SK-N-SH (cell line): ENCODE data around the gene LLGL1. TPM values are rescaled to one million over a fixed set of nuclear protein-coding genes. Genes with fewer than 3 reads are reported as not detected.

Source experiments
- CTCF ChIA-PET: fragments of 300-600, 350-600 bp; formaldehyde crosslinking; extraction: SDS; loops from one replicate; lab custom pipeline; 2021; lab: Yijun Ruan, JAX
- POLR2A ChIA-PET: fragments of 350-600 bp; sonication (Branson Sonifier 250); formaldehyde crosslinking; extraction: SDS; loops from one replicate; lab custom pipeline; 2020; ENCODE audit warnings: antibody characterized with exemption, inconsistent platforms; lab: Yijun Ruan, JAX
- DNase-seq: peaks from one replicate; pipeline ENCODE4 v3.0.0; 2012
- H2AFZ ChIP-seq: fragments of 200-600 bp; sonication (generic); 2 replicates; pipeline ENCODE4 v1.8.1; 2016; ENCODE audit warnings: antibody characterized with exemption, mild to moderate bottlenecking, low read depth
- H3F3A ChIP-seq: fragments of 200-600 bp; sonication (generic); replicated peaks from 2 replicates; pipeline ENCODE3; 2016; ENCODE audit warnings: antibody characterized with exemption, mild to moderate bottlenecking; ENCODE audit not compliant: insufficient read depth
- H3K27ac ChIP-seq, 2 experiments: fragments of 200-500 bp in 1 of 2; fragments of 200-600 bp in 1 of 2; sonication (Bioruptor generic) in 1 of 2; sonication (generic), shearing (Covaris generic) in 1 of 2; 2 replicates each; pipeline versions ENCODE4 v1.5.1 to v1.6.1; 2014 to 2016; ENCODE audit warnings: low read depth in 2 of 2, inconsistent platforms in 1 of 2, low read length in 1 of 2, mild to moderate bottlenecking in 1 of 2, mixed read lengths in 1 of 2
- H3K27me3 ChIP-seq: fragments of 200-600 bp; sonication (generic), shearing (Covaris generic); 2 replicates; pipeline ENCODE4 v1.6.1; 2016; ENCODE audit warnings: mixed run types; ENCODE audit not compliant: insufficient read depth
- H3K36me3 ChIP-seq, 2 experiments: fragments of 200-500 bp in 1 of 2; fragments of 200-600 bp in 1 of 2; sonication (Bioruptor generic) in 1 of 2; sonication (generic) in 1 of 2; replicated peaks in 1 of 2; 2 replicates each; pipeline versions ENCODE3 to v1.5.1; 2014 to 2016; ENCODE audit warnings: low read length in 1 of 2, mild to moderate bottlenecking in 1 of 2; ENCODE audit not compliant: insufficient read depth in 2 of 2, control insufficient read depth in 1 of 2
- H3K4me1 ChIP-seq, 2 experiments: fragments of 200-500 bp in 1 of 2; fragments of 200-600 bp in 1 of 2; sonication (Bioruptor generic) in 1 of 2; sonication (generic), shearing (Covaris generic) in 1 of 2; 2 replicates each; pipeline versions ENCODE4 v1.5.1 to v1.6.1; 2014 to 2016; ENCODE audit warnings: low read depth in 1 of 2, low read length in 1 of 2, mixed run types in 1 of 2; ENCODE audit not compliant: insufficient read depth in 2 of 2, control insufficient read depth in 1 of 2
- H3K4me2 ChIP-seq: fragments of 200-600 bp; sonication (generic), shearing (Covaris generic); 2 replicates; pipeline ENCODE4 v1.6.1; 2017; ENCODE audit warnings: mixed run types
- H3K4me3 ChIP-seq, 2 experiments: fragments of 200-500 bp in 1 of 2; fragments of 200-600 bp in 1 of 2; sonication (Bioruptor generic) in 1 of 2; sonication (generic), shearing (Covaris generic) in 1 of 2; 2 replicates each; pipeline versions ENCODE4 v1.5.1 to v1.8.1; 2014 to 2016; ENCODE audit warnings: low read depth in 2 of 2, inconsistent platforms in 1 of 2, low read length in 1 of 2, mild to moderate bottlenecking in 1 of 2, mixed read lengths in 1 of 2, moderate library complexity in 1 of 2
- H3K79me2 ChIP-seq: fragments of 200-600 bp; sonication (generic); 2 replicates; pipeline ENCODE4 v1.8.1; 2017; ENCODE audit warnings: mild to moderate bottlenecking; ENCODE audit not compliant: insufficient read depth
- H3K9ac ChIP-seq: fragments of 200-600 bp; sonication (generic); 2 replicates; pipeline ENCODE4 v1.6.1; 2017; ENCODE audit warnings: mixed run types
- H3K9me2 ChIP-seq: fragments of 200-600 bp; sonication (generic); 2 replicates; pipeline ENCODE4 v1.6.1; 2017; ENCODE audit warnings: mixed run types
- H3K9me3 ChIP-seq: fragments of 200-600 bp; sonication (generic); 2 replicates; pipeline ENCODE4 v1.6.1; 2017; ENCODE audit warnings: mixed run types, mild to moderate bottlenecking, moderate library complexity
- H4K20me1 ChIP-seq: fragments of 200-600 bp; sonication (generic); 2 replicates; pipeline ENCODE4 v1.6.1; 2017; ENCODE audit warnings: mild to moderate bottlenecking, mixed run types; ENCODE audit not compliant: insufficient read depth
- CHD2 ChIP-seq: fragments of 150-350 bp; IDR thresholded peaks from 2 replicates; pipeline ENCODE4 v1.6.1; 2018; ENCODE audit warnings: low read length; ENCODE audit not compliant: partially characterized antibody
- FOSL2 ChIP-seq: IDR thresholded peaks from 2 replicates; pipeline ENCODE4 v1.4.0; 2012; ENCODE audit warnings: low read depth, mild to moderate bottlenecking, moderate library complexity, borderline replicate concordance
- FOXM1 ChIP-seq: IDR thresholded peaks from 2 replicates; pipeline ENCODE4 v1.4.0; 2012; ENCODE audit warnings: low read depth, mild to moderate bottlenecking
- GABPA ChIP-seq: IDR thresholded peaks from 2 replicates; pipeline ENCODE4 v1.4.0; 2012; ENCODE audit warnings: low read depth, mild to moderate bottlenecking
- MEF2A ChIP-seq: IDR thresholded peaks from 2 replicates; pipeline ENCODE4 v1.4.0; 2012; ENCODE audit warnings: low read depth, borderline replicate concordance
- POLR2AphosphoS5 ChIP-seq: IDR thresholded peaks from 2 replicates; pipeline ENCODE4 v1.6.1; 2012; ENCODE audit warnings: low read depth, low read length
- RAD21 ChIP-seq: IDR thresholded peaks from 2 replicates; pipeline ENCODE4 v1.6.1; 2012; ENCODE audit warnings: mild to moderate bottlenecking, low read length
- RCOR1 ChIP-seq: fragments of 150-350 bp; IDR thresholded peaks from 2 replicates; pipeline ENCODE4 v1.6.1; 2017; ENCODE audit warnings: antibody characterized with exemption, low read length
- RFX5 ChIP-seq: IDR thresholded peaks from 2 replicates; pipeline ENCODE4 v1.6.1; 2012; ENCODE audit warnings: mild to moderate bottlenecking, improper control_type of control experiment, low read length
- RXRA ChIP-seq: IDR thresholded peaks from 2 replicates; pipeline ENCODE4 v1.4.0; 2012; ENCODE audit warnings: low read depth, mild to moderate bottlenecking, borderline replicate concordance
- SIN3A ChIP-seq: IDR thresholded peaks from 2 replicates; pipeline ENCODE4 v1.6.1; 2012; ENCODE audit warnings: low read depth, mild to moderate bottlenecking, low read length, moderate library complexity, borderline replicate concordance
- SMC3 ChIP-seq: IDR thresholded peaks from 2 replicates; pipeline ENCODE4 v1.6.1; 2012; ENCODE audit warnings: low read depth, low read length, improper control_type of control experiment
- TAF1 ChIP-seq: IDR thresholded peaks from 2 replicates; pipeline ENCODE4 v1.6.1; 2012; ENCODE audit warnings: low read depth, mild to moderate bottlenecking, low read length, moderate library complexity, borderline replicate concordance
- TCF12 ChIP-seq: IDR thresholded peaks from 2 replicates; pipeline ENCODE4 v1.4.0; 2012
- YY1 ChIP-seq: IDR thresholded peaks from 2 replicates; pipeline ENCODE4 v1.4.0; 2012; ENCODE audit warnings: low read depth, mild to moderate bottlenecking
- WGBS: methylation state at CpG from one replicate; pipeline ENCODE4 v1.1.6; 2017; ENCODE audit warnings: low lambda C conversion rate; 5-methylcytosine and 5-hydroxymethylcytosine counted together
- polyA plus RNA-seq, 3 experiments: library from polyadenylated mRNA; depleted of rRNA; stranded (reverse); fragments of >200 nt; gene quantifications; 2 replicates each; pipeline ENCODE4 v1.2.3, GENCODE V29; 2012
- TF ChIP-seq, protein P1 (sequence below): IDR thresholded peaks from 2 replicates; pipeline ENCODE4 v1.4.0; 2012; ENCODE audit warnings: low read depth
- TF ChIP-seq, protein P2 (sequence below): IDR thresholded peaks from 2 replicates; pipeline ENCODE4 v1.6.1; 2012; ENCODE audit warnings: mild to moderate bottlenecking, low read depth, low read length, moderate library complexity
- TF ChIP-seq, protein P3 (sequence below): fragments of 150-350 bp; IDR thresholded peaks from 2 replicates; pipeline ENCODE4 v1.6.1; 2017; ENCODE audit warnings: antibody characterized with exemption, low read length, low read depth, borderline replicate concordance
- TF ChIP-seq, protein P4 (sequence below): IDR thresholded peaks from 2 replicates; pipeline ENCODE4; 2012

LLGL1 gene
- polyA plus RNA-seq, 1 of the 3 experiments (the other 2 are of a cell fraction): 31.4 TPM

DNA sequence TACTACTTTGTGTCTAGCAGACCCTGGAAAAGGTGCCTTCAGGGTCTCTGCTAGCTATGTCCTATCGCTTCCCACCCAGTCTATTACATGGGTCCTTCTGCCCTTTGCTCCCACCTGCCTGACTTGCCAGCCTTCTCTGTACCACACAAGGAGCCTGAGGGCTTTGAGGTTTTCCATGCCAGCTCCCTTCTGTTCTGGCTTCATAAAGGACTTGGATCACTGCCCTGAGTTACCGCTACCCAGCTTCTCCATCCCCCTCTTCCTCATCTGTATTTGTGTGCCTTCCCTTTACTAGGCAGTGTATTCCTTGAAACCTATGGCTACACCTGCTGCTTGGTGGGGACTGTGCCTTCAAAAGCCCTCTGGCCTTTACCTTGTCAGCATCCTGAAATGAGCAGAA lies 19.6 kb upstream of the LLGL1 start:
- H2AFZ ChIP-seq: no peak overlapping the region
- no peaks in the 10 kb centered on the region for H3K27me3 ChIP-seq
- H3K9me2 ChIP-seq: no peaks in the 10 kb centered on the region
- H3K27ac ChIP-seq: no peak overlapping the region; a peak in 1 of 4 replicates
- no peaks in the 10 kb centered on the region for H3K9me3 ChIP-seq
- H3K4me1 ChIP-seq: peaks cover 0 to 9% of the 10 kb centered on the region in 2 experiments; a peak in 1 of 4 replicates
- H3K36me3 ChIP-seq: peaks cover 19 to 44% of the 10 kb centered on the region in 2 experiments
- peaks cover 51% of the 10 kb centered on the region for H3K79me2 ChIP-seq
- CTCF ChIA-PET: interaction anchor here (1.3 to 6.4 kb wide), 3 partner anchors 12 to 63 kb away, joined by 4 to 41 read pairs (median 8); no protein-coding TSS in a partner anchor
- H3K9ac ChIP-seq: no peak overlapping the region
- POLR2A ChIA-PET: no interaction called here
- 92% methylated on average over 2 of the region's 2 CpGs for WGBS
- H3K4me3 ChIP-seq: no peak overlapping the region
- TF ChIP-seq SMC3: no peak
- TF ChIP-seq RXRA: no peak
- TF ChIP-seq SIN3A: no peak
- TF ChIP-seq TCF12: no peak
- no peak for TF ChIP-seq RFX5
- TF ChIP-seq YY1: no peak
- no peak for TF ChIP-seq TAF1
- TF ChIP-seq, protein P1, sequence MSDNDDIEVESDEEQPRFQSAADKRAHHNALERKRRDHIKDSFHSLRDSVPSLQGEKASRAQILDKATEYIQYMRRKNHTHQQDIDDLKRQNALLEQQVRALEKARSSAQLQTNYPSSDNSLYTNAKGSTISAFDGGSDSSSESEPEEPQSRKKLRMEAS: no peak
- no peak for TF ChIP-seq CHD2
- H3F3A ChIP-seq: no peaks in the 10 kb centered on the region
- peaks cover 48% of the 10 kb centered on the region for H4K20me1 ChIP-seq
- no peak overlapping the region for H3K4me2 ChIP-seq
- no peak for DNase-seq

DNA sequence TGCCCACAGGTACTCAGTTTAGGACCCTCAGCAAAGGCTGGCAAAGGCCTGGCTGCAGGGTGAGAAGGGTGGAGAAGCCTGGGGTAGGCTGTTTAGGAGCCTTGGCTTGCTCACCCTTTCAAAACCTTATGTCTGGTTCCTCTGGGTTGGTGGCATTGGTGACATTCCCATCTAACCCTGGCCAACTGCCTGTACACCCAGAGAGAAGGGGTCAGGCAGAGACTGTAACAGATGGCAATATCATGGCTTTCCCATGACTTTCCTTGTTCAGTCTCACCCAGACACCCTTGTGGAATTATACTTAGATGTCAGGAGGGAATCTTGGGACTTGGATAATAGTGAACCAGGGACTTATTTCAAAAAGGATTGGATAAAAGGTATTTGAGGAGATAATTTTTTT lies 18.5 kb upstream of the LLGL1 start:
- CTCF ChIA-PET: interaction anchor here (2.2 to 6.4 kb wide), 2 partner anchors 11 to 15 kb away, joined by 8 to 41 read pairs; no protein-coding TSS in a partner anchor
- TF ChIP-seq FOXM1 (no peak), POLR2AphosphoS5 (no peak), RCOR1 (no peak), SMC3 (no peak), GABPA (no peak), RAD21 (no peak), FOSL2 (no peak), MEF2A (no peak), CHD2 (no peak)
- TF ChIP-seq, protein P2, sequence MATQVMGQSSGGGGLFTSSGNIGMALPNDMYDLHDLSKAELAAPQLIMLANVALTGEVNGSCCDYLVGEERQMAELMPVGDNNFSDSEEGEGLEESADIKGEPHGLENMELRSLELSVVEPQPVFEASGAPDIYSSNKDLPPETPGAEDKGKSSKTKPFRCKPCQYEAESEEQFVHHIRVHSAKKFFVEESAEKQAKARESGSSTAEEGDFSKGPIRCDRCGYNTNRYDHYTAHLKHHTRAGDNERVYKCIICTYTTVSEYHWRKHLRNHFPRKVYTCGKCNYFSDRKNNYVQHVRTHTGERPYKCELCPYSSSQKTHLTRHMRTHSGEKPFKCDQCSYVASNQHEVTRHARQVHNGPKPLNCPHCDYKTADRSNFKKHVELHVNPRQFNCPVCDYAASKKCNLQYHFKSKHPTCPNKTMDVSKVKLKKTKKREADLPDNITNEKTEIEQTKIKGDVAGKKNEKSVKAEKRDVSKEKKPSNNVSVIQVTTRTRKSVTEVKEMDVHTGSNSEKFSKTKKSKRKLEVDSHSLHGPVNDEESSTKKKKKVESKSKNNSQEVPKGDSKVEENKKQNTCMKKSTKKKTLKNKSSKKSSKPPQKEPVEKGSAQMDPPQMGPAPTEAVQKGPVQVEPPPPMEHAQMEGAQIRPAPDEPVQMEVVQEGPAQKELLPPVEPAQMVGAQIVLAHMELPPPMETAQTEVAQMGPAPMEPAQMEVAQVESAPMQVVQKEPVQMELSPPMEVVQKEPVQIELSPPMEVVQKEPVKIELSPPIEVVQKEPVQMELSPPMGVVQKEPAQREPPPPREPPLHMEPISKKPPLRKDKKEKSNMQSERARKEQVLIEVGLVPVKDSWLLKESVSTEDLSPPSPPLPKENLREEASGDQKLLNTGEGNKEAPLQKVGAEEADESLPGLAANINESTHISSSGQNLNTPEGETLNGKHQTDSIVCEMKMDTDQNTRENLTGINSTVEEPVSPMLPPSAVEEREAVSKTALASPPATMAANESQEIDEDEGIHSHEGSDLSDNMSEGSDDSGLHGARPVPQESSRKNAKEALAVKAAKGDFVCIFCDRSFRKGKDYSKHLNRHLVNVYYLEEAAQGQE: no peak
- TF ChIP-seq, protein P3, sequence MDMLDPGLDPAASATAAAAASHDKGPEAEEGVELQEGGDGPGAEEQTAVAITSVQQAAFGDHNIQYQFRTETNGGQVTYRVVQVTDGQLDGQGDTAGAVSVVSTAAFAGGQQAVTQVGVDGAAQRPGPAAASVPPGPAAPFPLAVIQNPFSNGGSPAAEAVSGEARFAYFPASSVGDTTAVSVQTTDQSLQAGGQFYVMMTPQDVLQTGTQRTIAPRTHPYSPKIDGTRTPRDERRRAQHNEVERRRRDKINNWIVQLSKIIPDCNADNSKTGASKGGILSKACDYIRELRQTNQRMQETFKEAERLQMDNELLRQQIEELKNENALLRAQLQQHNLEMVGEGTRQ: no peak
- TF ChIP-seq, protein P4, sequence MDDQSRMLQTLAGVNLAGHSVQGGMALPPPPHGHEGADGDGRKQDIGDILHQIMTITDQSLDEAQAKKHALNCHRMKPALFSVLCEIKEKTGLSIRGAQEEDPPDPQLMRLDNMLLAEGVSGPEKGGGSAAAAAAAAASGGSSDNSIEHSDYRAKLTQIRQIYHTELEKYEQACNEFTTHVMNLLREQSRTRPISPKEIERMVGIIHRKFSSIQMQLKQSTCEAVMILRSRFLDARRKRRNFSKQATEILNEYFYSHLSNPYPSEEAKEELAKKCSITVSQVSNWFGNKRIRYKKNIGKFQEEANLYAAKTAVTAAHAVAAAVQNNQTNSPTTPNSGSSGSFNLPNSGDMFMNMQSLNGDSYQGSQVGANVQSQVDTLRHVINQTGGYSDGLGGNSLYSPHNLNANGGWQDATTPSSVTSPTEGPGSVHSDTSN: no peak
- TF ChIP-seq, protein P1: no peak
- TF ChIP-seq, all 33 proteins: peak for 0
- Histone ChIP-seq H3K27ac (no peak overlapping the region), H3K79me2 (peaks cover 40% of the 10 kb centered on the region), H2AFZ (no peak overlapping the region), H3K36me3 (peaks cover 20 to 45% of the 10 kb centered on the region in 2 experiments), H3K4me1 (peaks cover 0 to 9% of the 10 kb centered on the region in 2 experiments; a peak in 1 of 4 replicates), H4K20me1 (peaks cover 42% of the 10 kb centered on the region), H3K9ac (no peak overlapping the region), H3K27me3 (no peaks in the 10 kb centered on the region), H3K4me2 (no peak overlapping the region), H3F3A (no peaks in the 10 kb centered on the region), H3K4me3 (no peak overlapping the region), H3K9me2 (no peaks in the 10 kb centered on the region), H3K9me3 (no peaks in the 10 kb centered on the region)
- POLR2A ChIA-PET: no interaction called here
- no peak for DNase-seq
